Activated CD4-positive, alpha-beta T cell treated with anti-CD3 and anti-CD28 coated beads, Interleukin-2, Interleukin-6, amounts not matched to agents 100 ng/mL and 50 ng/mL, durations not matched to agents 16 hours and 8 hours (primary cell): Measurements from ENCODE around the gene BMPR2.
A peak's percentile ranks its signal among the peaks of the same experiment; 100 is the strongest.
"Not testable (repeated sequence)": the region's sequence is repeated elsewhere in the genome, so short reads cannot be mapped to it uniquely, and the experiment has no call there.

Source experiments
- DNase-seq: peaks from one replicate; pipeline ENCODE4 v3.0.0-alpha.2; 2020

BMPR2 gene

DNA sequence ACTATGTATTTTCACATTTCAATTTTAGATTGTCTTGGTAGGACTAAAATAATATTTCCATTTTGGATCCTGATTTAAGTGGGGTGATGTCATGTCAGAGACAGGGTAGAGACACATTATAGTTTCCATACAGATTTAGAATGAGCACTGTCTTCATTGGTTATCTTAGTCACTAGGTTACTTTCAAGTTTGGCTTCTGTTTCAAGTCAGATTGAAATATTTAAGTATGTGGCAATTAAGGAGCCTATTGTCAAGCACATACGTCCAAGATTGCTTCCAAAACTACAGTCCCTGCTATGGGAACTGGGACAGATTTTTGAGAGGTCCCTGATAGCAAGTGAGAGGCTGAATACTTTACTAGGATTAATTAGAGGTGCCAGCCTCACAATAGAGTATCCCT lies 169.4 kb downstream of the BMPR2 start:
- peak; percentile 12 for DNase-seq

DNA sequence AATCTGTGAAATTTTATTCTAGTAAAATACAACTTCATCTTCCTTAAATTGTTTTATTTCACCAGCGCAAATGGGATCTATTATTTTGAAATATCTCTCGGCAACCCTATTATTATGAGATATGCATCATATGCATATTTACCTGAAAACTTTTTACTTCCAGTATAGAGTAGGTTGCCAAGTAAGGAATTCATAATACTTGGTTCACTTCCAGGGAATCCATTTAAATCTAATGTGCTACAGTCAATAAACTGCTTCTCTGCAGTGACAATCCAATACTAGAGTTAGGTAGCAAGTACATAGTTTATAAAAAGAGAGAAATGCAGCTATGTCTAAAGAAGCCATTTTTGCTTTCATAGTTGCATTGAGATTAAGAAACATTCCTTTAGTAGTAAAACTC lies 169.8 kb downstream of the BMPR2 start:
- DNase-seq: no peak

- DNase-seq: not testable (repeated sequence)
Measured at GRCh38 chr2:202546499-202547141, 170.5 kb downstream of the BMPR2 start.

- no peak for DNase-seq
Measured at GRCh38 chr2:202548240-202548639, 172.1 kb downstream of the BMPR2 start.

- not testable (repeated sequence) for DNase-seq
Measured at GRCh38 chr2:202551000-202551399, 174.9 kb downstream of the BMPR2 start.

DNA sequence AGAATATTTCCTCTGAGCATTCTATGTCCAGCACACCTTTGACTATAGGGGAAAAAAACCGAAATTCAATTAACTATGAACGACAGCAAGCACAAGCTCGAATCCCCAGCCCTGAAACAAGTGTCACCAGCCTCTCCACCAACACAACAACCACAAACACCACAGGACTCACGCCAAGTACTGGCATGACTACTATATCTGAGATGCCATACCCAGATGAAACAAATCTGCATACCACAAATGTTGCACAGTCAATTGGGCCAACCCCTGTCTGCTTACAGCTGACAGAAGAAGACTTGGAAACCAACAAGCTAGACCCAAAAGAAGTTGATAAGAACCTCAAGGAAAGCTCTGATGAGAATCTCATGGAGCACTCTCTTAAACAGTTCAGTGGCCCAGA lies 179.2 kb downstream of the BMPR2 start:
- peak; percentile 67 for DNase-seq

- no peak for DNase-seq
Measured at GRCh38 chr2:202560200-202560599, 184.1 kb downstream of the BMPR2 start.

DNA sequence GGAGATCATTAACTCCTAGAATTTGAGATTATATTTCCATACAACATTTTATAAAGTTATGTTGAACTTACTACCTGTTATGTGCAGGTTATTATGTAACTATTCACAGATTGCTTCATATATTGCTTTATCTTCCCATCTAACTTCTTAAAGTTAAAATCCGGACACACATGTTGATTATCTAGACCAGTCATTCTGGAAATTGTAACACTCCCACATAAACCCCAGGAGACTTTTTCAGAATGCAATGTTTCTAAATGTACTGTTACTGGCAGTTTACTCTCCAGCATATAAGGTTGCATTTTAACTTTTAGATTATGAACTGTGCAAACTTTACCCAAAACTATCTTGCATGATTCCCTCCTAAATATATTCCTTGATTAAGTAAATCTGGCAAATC lies 188.1 kb downstream of the BMPR2 start:
- DNase-seq: no peak

DNA sequence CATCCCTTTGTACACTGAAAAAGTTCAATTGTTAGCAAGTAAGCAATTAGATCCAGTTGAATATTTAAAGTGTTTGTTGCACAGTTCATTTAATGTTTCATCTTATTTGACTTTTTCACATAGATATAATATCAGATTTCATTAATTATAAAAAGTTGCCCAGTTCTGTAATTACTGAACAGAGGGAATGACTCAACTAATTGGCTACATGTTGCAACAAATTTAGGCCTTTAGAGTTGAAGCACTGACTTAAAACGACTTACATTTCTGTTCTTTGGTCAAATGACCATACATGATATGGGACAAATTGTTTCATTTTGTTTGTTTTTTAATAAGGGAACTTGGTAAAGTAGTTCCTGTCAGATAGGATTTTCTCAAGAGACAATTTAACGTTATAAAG lies 190.2 kb downstream of the BMPR2 start:
- DNase-seq: no peak

DNA sequence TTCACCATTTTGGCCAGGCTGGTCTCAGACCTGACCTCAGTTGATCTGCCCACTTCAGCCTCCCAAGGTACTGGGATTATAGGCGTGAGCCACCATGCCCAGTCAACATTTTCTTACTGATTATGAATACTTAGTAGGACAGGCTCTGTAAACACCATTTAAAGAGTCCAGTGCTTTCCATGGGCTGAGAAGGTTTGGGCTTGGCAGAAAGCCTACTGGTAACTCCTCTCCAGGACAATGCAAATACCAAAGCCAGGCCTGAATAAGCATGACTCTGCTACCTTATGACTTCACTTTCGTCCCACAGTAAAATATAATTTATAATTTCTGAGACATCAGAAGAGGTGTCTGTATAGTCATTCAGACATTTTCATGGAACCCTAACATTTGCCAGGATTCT lies 198.4 kb downstream of the BMPR2 start:
- DNase-seq: no peak

- not testable (repeated sequence) for DNase-seq
Measured at GRCh38 chr2:202575194-202575593, 199.1 kb downstream of the BMPR2 start.

GRCh38 chr2:202577250-202578183 lies 201.4 kb downstream of the BMPR2 start:
- DNase-seq: no peak

- DNase-seq: not testable (repeated sequence)
Measured at GRCh38 chr2:202582846-202583245, 206.7 kb downstream of the BMPR2 start.

GRCh38 chr2:202583709-202584219 lies 207.6 kb downstream of the BMPR2 start:
- no peak for DNase-seq

- peak; percentile 78 for DNase-seq
Measured at GRCh38 chr2:202588647-202589581, 212.8 kb downstream of the BMPR2 start.

GRCh38 chr2:202589582-202589949 lies 213.4 kb downstream of the BMPR2 start:
- no peak for DNase-seq

- no peak for DNase-seq
Measured at GRCh38 chr2:202592566-202592965, 216.4 kb downstream of the BMPR2 start.

DNA sequence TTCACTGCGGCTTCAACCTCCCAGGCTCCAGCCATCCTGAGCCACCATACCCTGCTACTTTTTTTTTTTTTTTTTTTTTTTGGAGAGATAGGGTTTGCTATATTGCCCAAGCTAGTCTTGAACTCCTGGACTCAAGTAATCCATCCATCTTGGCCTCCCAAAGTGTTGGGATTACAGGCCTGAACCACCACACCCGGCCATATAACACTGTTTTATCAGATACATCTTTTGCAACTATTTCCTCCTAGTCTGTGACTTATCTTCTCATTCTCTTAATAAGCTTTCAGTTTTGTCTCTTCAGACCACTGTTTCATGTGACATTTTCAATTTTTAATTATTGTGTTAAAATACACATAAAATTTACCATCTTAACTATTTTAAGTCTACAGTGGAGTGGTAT lies 223.0 kb downstream of the BMPR2 start:
- DNase-seq: no peak

DNA sequence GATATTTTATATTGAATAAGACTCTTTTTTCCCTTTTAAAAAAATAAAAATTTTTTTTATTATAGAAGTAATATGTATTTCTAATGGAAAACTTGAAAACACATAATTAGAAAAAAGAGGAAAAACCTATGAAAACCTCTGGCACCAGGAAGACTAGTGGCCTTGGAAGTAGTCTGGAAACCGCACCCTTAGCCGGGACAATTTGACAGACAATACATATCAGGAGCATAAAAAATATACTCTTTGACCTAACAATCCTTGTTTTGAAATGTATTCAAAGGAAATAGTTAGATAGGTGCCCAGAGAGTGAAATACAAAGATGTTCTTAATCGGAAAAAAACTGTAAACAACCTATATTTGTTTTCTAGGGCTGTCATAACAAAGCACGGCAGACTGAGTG lies 223.8 kb downstream of the BMPR2 start:
- no peak for DNase-seq

- no peak for DNase-seq
Measured at GRCh38 chr2:202604699-202605098, 228.6 kb downstream of the BMPR2 start.

DNA sequence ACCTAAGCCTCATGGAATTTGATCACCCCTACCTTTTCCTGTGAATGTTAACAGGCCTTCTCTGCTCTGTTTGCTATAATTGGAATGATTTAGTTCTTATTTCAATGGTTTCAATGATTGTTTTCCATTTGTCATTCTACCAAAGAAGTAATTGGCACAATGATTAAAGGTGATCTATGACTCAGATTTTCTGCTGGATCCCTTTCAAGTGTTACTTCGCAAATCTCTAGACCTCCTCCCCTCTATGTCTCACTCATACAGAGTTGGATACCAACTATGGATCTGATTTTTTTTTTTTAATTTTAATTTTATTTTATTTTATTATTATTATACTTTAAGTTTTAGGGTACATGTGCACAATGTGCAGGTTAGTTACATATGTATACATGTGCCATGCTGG lies 229.0 kb downstream of the BMPR2 start:
- DNase-seq: no peak

DNA sequence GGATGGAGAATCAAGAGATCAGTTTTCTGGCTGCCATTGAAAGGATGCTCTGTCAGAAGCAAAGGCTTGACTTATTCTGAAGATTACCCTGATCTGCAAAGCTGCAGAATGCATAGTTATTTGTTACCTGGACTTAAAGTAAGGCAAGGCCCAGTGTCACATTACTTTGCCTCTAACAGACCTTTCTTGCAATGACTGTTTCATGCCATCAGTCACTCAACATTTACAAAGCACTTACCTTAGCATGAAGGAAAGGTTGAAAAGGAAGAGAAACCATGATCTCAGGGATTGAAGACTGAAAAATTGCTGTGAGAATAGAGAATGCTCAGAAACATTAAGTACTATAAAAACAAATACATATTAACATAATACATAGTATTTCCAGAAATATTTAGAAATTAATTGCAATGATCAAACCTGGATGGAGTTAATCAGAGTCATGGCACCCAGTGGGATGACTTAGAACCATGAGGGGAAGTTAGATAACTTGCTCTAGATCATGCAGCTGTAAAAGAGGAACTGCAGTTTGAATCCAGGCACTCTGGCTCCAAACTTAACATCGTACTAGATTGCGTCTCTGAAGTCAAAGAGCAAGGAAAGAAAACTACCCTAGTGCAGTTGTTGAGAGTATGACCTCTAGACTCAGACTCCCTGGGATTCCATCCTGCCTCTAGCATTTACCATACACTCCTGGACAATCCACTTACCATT lies 232.2 kb downstream of the BMPR2 start:
- DNase-seq: no peak
